MG63 (cell line): Measurements from ENCODE around the gene SMAD2. TPM values are rescaled to one million over a fixed set of nuclear protein-coding genes. Genes with fewer than 3 reads are reported as not detected.
"Not testable (repeated sequence)": the region's sequence is repeated elsewhere in the genome, so short reads cannot be mapped to it uniquely, and the experiment has no call there.

Experiments
- DNase-seq: peaks from one replicate; pipeline ENCODE4 v3.0.0-alpha.2; 2020
- H3K27me3 ChIP-seq: fragments of 250-450 bp; sonication (Bioruptor Pico); 2 replicates; pipeline ENCODE4 v1.5.1; 2020; ENCODE audit warnings: mild to moderate bottlenecking, moderate library complexity
- H3K36me3 ChIP-seq: fragments of 250-450 bp; sonication (Bioruptor Pico); 2 replicates; pipeline ENCODE4 v1.5.1; 2020; ENCODE audit warnings: mild to moderate bottlenecking, moderate library complexity
- H3K4me3 ChIP-seq: fragments of 250-450 bp; sonication (Bioruptor Pico); 2 replicates; pipeline ENCODE4 v1.5.1; 2020; ENCODE audit warnings: mild to moderate bottlenecking, moderate library complexity
- H3K9me3 ChIP-seq: fragments of 250-450 bp; sonication (Bioruptor Pico); 2 replicates; pipeline ENCODE4 v1.5.1; 2020; ENCODE audit warnings: mild to moderate bottlenecking, moderate library complexity
- total RNA-seq: library from RNA; depleted of rRNA; stranded (reverse); fragments of >200 nt; shearing (Covaris generic); gene quantifications from 2 replicates; pipeline ENCODE4 v1.2.3, GENCODE V29; 2014; ENCODE audit warnings: low replicate concordance; rRNA removed

SMAD2 gene
- 76.9 and 78.9 TPM in 2 replicates for total RNA-seq

GRCh38 chr18:47930199-47930930 lies at the start of gene SMAD2:
Gene SMAD2, minus strand, starts transcription at chr18:47930659. Its CDS starts 33,903 bp downstream, at chr18:47896756.
- Histone ChIP-seq H3K36me3 (no peaks in the 10 kb centered on the region), H3K27me3 (no peaks in the 10 kb centered on the region; the same call in 1 of the 2 replicates), H3K4me3 (peak within 1 kb of the TSS; percentile 90), H3K9me3 (no peaks in the 10 kb centered on the region)
- peak; percentile 75 for DNase-seq

- Histone ChIP-seq H3K9me3 (no peaks in the 10 kb centered on the region), H3K36me3 (no peaks in the 10 kb centered on the region), H3K27me3 (no peaks in the 10 kb centered on the region), H3K4me3 (no peak overlapping the region)
- no peak for DNase-seq
Observed at GRCh38 chr18:47979611-47980200, 49.2 kb upstream of the SMAD2 start.

- no peaks in the 10 kb centered on the region for H3K27me3 ChIP-seq
- no peak overlapping the region for H3K4me3 ChIP-seq
- H3K36me3 ChIP-seq, result no peaks in the 10 kb centered on the region
- no peaks in the 10 kb centered on the region for H3K9me3 ChIP-seq
- no peak for DNase-seq
Observed at GRCh38 chr18:47978603-47979002, 48.1 kb upstream of the SMAD2 start.

GRCh38 chr18:47978141-47978540 lies 47.7 kb upstream of the SMAD2 start:
- no peaks in the 10 kb centered on the region for H3K9me3 ChIP-seq
- no peak for DNase-seq
- no peaks in the 10 kb centered on the region for H3K27me3 ChIP-seq
- no peaks in the 10 kb centered on the region for H3K36me3 ChIP-seq
- H3K4me3 ChIP-seq, result no peak overlapping the region

- no peak overlapping the region for H3K4me3 ChIP-seq
- H3K36me3 ChIP-seq, result no peaks in the 10 kb centered on the region
- no peaks in the 10 kb centered on the region for H3K9me3 ChIP-seq
- no peak for DNase-seq
- H3K27me3 ChIP-seq, result no peaks in the 10 kb centered on the region
Observed at GRCh38 chr18:47975701-47976100, 45.2 kb upstream of the SMAD2 start.

- Histone ChIP-seq H3K27me3 (no peaks in the 10 kb centered on the region), H3K36me3 (no peaks in the 10 kb centered on the region), H3K4me3 (no peak overlapping the region), H3K9me3 (no peaks in the 10 kb centered on the region)
- no peak for DNase-seq
Observed at GRCh38 chr18:47975105-47975504, 44.6 kb upstream of the SMAD2 start.

- Histone ChIP-seq H3K4me3 (no peak overlapping the region), H3K36me3 (no peaks in the 10 kb centered on the region), H3K9me3 (no peaks in the 10 kb centered on the region), H3K27me3 (no peaks in the 10 kb centered on the region)
- DNase-seq, result no peak
Observed at GRCh38 chr18:47970664-47971531, 40.4 kb upstream of the SMAD2 start.

GRCh38 chr18:47969816-47970215 lies 39.4 kb upstream of the SMAD2 start:
- no peaks in the 10 kb centered on the region for H3K36me3 ChIP-seq
- DNase-seq, result peak; percentile 68
- H3K27me3 ChIP-seq, result no peaks in the 10 kb centered on the region
- no peak overlapping the region for H3K4me3 ChIP-seq
- H3K9me3 ChIP-seq, result no peaks in the 10 kb centered on the region

- DNase-seq, result peak; percentile 56
- Histone ChIP-seq H3K27me3 (no peaks in the 10 kb centered on the region), H3K4me3 (no peak overlapping the region), H3K36me3 (no peaks in the 10 kb centered on the region), H3K9me3 (no peaks in the 10 kb centered on the region)
Observed at GRCh38 chr18:47968721-47969120, 38.3 kb upstream of the SMAD2 start.

- no peaks in the 10 kb centered on the region for H3K9me3 ChIP-seq
- DNase-seq, result peak; percentile 21
- H3K36me3 ChIP-seq, result no peaks in the 10 kb centered on the region
- no peaks in the 10 kb centered on the region for H3K27me3 ChIP-seq
- no peak overlapping the region for H3K4me3 ChIP-seq
Observed at GRCh38 chr18:47968006-47968676, 37.7 kb upstream of the SMAD2 start.

GRCh38 chr18:47964053-47964452 lies 33.6 kb upstream of the SMAD2 start:
- Histone ChIP-seq H3K4me3 (no peak overlapping the region), H3K36me3 (no peaks in the 10 kb centered on the region), H3K9me3 (no peaks in the 10 kb centered on the region), H3K27me3 (no peaks in the 10 kb centered on the region)
- no peak for DNase-seq

GRCh38 chr18:47961003-47961402 lies 30.5 kb upstream of the SMAD2 start:
- not testable (repeated sequence) for DNase-seq, H3K27me3 ChIP-seq, H3K4me3 ChIP-seq, H3K9me3 ChIP-seq, H3K36me3 ChIP-seq

GRCh38 chr18:47953471-47953931 lies 23.0 kb upstream of the SMAD2 start:
- no peaks in the 10 kb centered on the region for H3K36me3 ChIP-seq
- H3K9me3 ChIP-seq, result no peaks in the 10 kb centered on the region
- DNase-seq, result peak; percentile 82
- H3K4me3 ChIP-seq, result no peak overlapping the region
- no peaks in the 10 kb centered on the region for H3K27me3 ChIP-seq

GRCh38 chr18:47950511-47950910 lies 20.1 kb upstream of the SMAD2 start:
- DNase-seq, result no peak
- Histone ChIP-seq H3K9me3 (no peaks in the 10 kb centered on the region), H3K27me3 (no peaks in the 10 kb centered on the region)

GRCh38 chr18:47949202-47949601 lies 18.7 kb upstream of the SMAD2 start:
- H3K36me3 ChIP-seq, result no peaks in the 10 kb centered on the region
- H3K27me3 ChIP-seq, result no peaks in the 10 kb centered on the region
- no peak for DNase-seq
- H3K4me3 ChIP-seq, result no peak overlapping the region
- no peaks in the 10 kb centered on the region for H3K9me3 ChIP-seq

More at GRCh38 chr18:47950511-47950910, 20.1 kb upstream of the SMAD2 start:
- H3K36me3 ChIP-seq, result no peaks in the 10 kb centered on the region
- no peak overlapping the region for H3K4me3 ChIP-seq

- Histone ChIP-seq H3K27me3 (no peaks in the 10 kb centered on the region), H3K9me3 (no peaks in the 10 kb centered on the region), H3K4me3 (no peak overlapping the region), H3K36me3 (no peaks in the 10 kb centered on the region)
- DNase-seq, result no peak
Observed at GRCh38 chr18:47946889-47947288, 16.4 kb upstream of the SMAD2 start.
